GM23338 (cell line): ENCODE measurements around the gene TMEM191C.
"Not testable (repeated sequence)": the region's sequence is repeated elsewhere in the genome, so short reads cannot be mapped to it uniquely, and the experiment has no call there.

ENCODE experiments used
- CREB1 ChIP-seq: fragments of 250-450 bp; sonication (Bioruptor Pico); IDR thresholded peaks from 2 replicates; pipeline ENCODE4 v1.5.0; 2020; ENCODE audit warnings: low read depth, mild to moderate bottlenecking, moderate library complexity
- CTCF ChIP-seq, 2 experiments: fragments of 200-600 bp in 1 of 2; sonication (generic) in 1 of 2; conservative IDR thresholded peaks; 2 replicates each; pipeline versions ENCODE4 v1.5.1 to v1.6.1; 2016 to 2017; ENCODE audit warnings: antibody characterized with exemption in 2 of 2, low read depth in 2 of 2, mild to moderate bottlenecking in 2 of 2, moderate library complexity in 1 of 2
- ETS1 ChIP-seq: IDR thresholded peaks from 2 replicates; pipeline ENCODE4 v1.6.1; 2016; ENCODE audit warnings: antibody characterized with exemption
- EZH2 ChIP-seq: fragments of 200-600 bp; sonication (generic); IDR thresholded peaks from one replicate; pipeline ENCODE4 v1.8.0; 2017; ENCODE audit warnings: antibody characterized with exemption, mild to moderate bottlenecking, low read depth; ENCODE audit not compliant: unreplicated experiment
- EZH2phosphoT487 ChIP-seq: fragments of 200-600 bp; sonication (generic); IDR thresholded peaks from one replicate; pipeline ENCODE4 v1.8.1; 2018; ENCODE audit warnings: antibody characterized with exemption; ENCODE audit not compliant: unreplicated experiment
- JUNB ChIP-seq: IDR thresholded peaks from one replicate; pipeline ENCODE4 v1.6.1; 2016; ENCODE audit warnings: antibody characterized with exemption; ENCODE audit not compliant: unreplicated experiment
- NANOG ChIP-seq: IDR thresholded peaks from 2 replicates; pipeline ENCODE4 v1.6.1; 2016; ENCODE audit warnings: antibody characterized with exemption, borderline replicate concordance
- POLR2AphosphoS5 ChIP-seq: IDR thresholded peaks from 2 replicates; pipeline ENCODE4 v1.6.1; 2016; ENCODE audit warnings: antibody characterized with exemption, low read depth
- REST ChIP-seq: IDR thresholded peaks from one replicate; pipeline ENCODE4 v1.6.1; 2018; ENCODE audit warnings: antibody characterized with exemption; ENCODE audit not compliant: unreplicated experiment
- STAT1 ChIP-seq: IDR thresholded peaks from one replicate; pipeline ENCODE4 v1.6.1; 2016; ENCODE audit warnings: antibody characterized with exemption; ENCODE audit not compliant: unreplicated experiment
- ZNF114 ChIP-seq: fragments of 250-450 bp; sonication (Bioruptor Pico); IDR thresholded peaks from 2 replicates; pipeline ENCODE4 v1.5.0; 2020; ENCODE audit warnings: mild to moderate bottlenecking, moderate library complexity
- ZNF331 ChIP-seq: fragments of 250-450 bp; sonication (Bioruptor Pico); IDR thresholded peaks from 2 replicates; pipeline ENCODE4 v1.5.0; 2020; ENCODE audit warnings: low read depth, mild to moderate bottlenecking, moderate library complexity
- ZNF462 ChIP-seq: fragments of 250-450 bp; sonication (Bioruptor Pico); IDR thresholded peaks from 2 replicates; pipeline ENCODE4 v1.5.0; 2020; ENCODE audit warnings: mild to moderate bottlenecking, moderate library complexity

- not testable (repeated sequence) for TF ChIP-seq CTCF (conservative IDR thresholded peaks at IDR 0.05; ENCODE audit: low read depth in 2 of 2); ZNF114 (CRISPR knock-in tag); POLR2AphosphoS5; JUNB; ZNF331 (CRISPR knock-in tag); EZH2; CREB1; NANOG; REST; EZH2phosphoT487; ETS1; STAT1; ZNF462
Measured at GRCh38 chr22:21440676-21441075, 26.5 kb upstream of the TMEM191C start.
